OCI-LY3 (cell line): Measurements from ENCODE around the gene BRSK2.

ENCODE experiments used
- H2AFZ ChIP-seq: fragments of 200-600, 300-600 bp; shearing (Covaris generic); 2 replicates; pipeline ENCODE4 v1.6.0; 2014; ENCODE audit warnings: antibody characterized with exemption, low read depth, low read length
- H3K27ac ChIP-seq: fragments of 200-600, 300-600 bp; sonication (generic); 2 replicates; pipeline ENCODE4 v1.5.1; 2014; ENCODE audit warnings: mild to moderate bottlenecking, low read length, moderate library complexity, mixed read lengths
- H3K27me3 ChIP-seq: fragments of 200-600, 300-600 bp; sonication (generic); 2 replicates; pipeline ENCODE4 v1.6.1; 2014; ENCODE audit warnings: low read depth, low read length, mixed read lengths
- H3K36me3 ChIP-seq: fragments of 200-600, 300-600 bp; sonication (generic); replicated peaks from 2 replicates; pipeline ENCODE3; 2014; ENCODE audit warnings: low read depth, low read length, mixed read lengths
- H3K4me1 ChIP-seq: fragments of 300-600, 200-600 bp; sonication (generic); 2 replicates; pipeline ENCODE4 v1.6.1; 2014; ENCODE audit warnings: low read length, mixed read lengths
- H3K4me2 ChIP-seq: fragments of 200-600, 300-600 bp; sonication (generic); 2 replicates; pipeline ENCODE4 v1.6.1; 2014; ENCODE audit warnings: low read length, mixed read lengths
- H3K4me3 ChIP-seq: fragments of 300-600, 200-600 bp; sonication (generic); 2 replicates; pipeline ENCODE4 v1.5.1; 2014; ENCODE audit warnings: antibody characterized with exemption, mild to moderate bottlenecking, low read length, moderate library complexity
- H3K79me2 ChIP-seq: fragments of 300-600, 200-600 bp; shearing (Covaris generic); 2 replicates; pipeline ENCODE4 v1.6.1; 2014; ENCODE audit warnings: mild to moderate bottlenecking, low read length, mixed read lengths
- H3K9ac ChIP-seq: fragments of 300-600, 200-600 bp; shearing (Covaris generic); 2 replicates; pipeline ENCODE4 v1.6.0; 2014; ENCODE audit warnings: mild to moderate bottlenecking, low read length, moderate library complexity
- H3K9me3 ChIP-seq: fragments of 200-600, 300-600 bp; shearing (Covaris generic); 2 replicates; pipeline ENCODE4 v1.6.1; 2014; ENCODE audit warnings: low read length, mixed read lengths; ENCODE audit not compliant: insufficient read depth
- H4K20me1 ChIP-seq: fragments of 200-600, 300-600 bp; sonication (generic); 2 replicates; pipeline ENCODE4 v1.6.1; 2016; ENCODE audit warnings: low read length, mixed read lengths; ENCODE audit not compliant: insufficient read depth
- CTCF ChIP-seq: fragments of 200-600, 300-600 bp; sonication (generic); IDR thresholded peaks from 2 replicates; pipeline ENCODE4 v1.5.1; 2014; ENCODE audit warnings: antibody characterized with exemption, low read length, low read depth
- EZH2phosphoT487 ChIP-seq: fragments of 200-600 bp; shearing (Covaris generic); IDR thresholded peaks from 2 replicates; pipeline ENCODE4 v1.6.1; 2018; ENCODE audit warnings: antibody characterized with exemption, mixed run types, low read depth

BRSK2 gene

GRCh38 chr11:1460986-1461825 is 71.5 kb downstream of the BRSK2 start:
- H3K9ac ChIP-seq = no peak overlapping the region
- H3K4me3 ChIP-seq = no peak overlapping the region
- no peak overlapping the region for H3K4me2 ChIP-seq
- H3K27ac ChIP-seq = no peak overlapping the region
- no peaks in the 10 kb centered on the region for H3K9me3 ChIP-seq
- H3K79me2 ChIP-seq = no peaks in the 10 kb centered on the region
- no peak overlapping the region for H2AFZ ChIP-seq
- no peaks in the 10 kb centered on the region for H4K20me1 ChIP-seq
- H3K27me3 ChIP-seq = no peaks in the 10 kb centered on the region
- TF ChIP-seq EZH2phosphoT487 (no peak), CTCF (no peak)
- no peaks in the 10 kb centered on the region for H3K36me3 ChIP-seq
- H3K4me1 ChIP-seq = no peaks in the 10 kb centered on the region

- no peaks in the 10 kb centered on the region for H3K79me2 ChIP-seq
- no peaks in the 10 kb centered on the region for H4K20me1 ChIP-seq
- H3K9ac ChIP-seq = no peak overlapping the region
- no peaks in the 10 kb centered on the region for H3K4me1 ChIP-seq
- no peak overlapping the region for H3K4me3 ChIP-seq
- H3K27me3 ChIP-seq = no peaks in the 10 kb centered on the region
- no peak for TF ChIP-seq CTCF
- no peak for TF ChIP-seq EZH2phosphoT487
- H3K4me2 ChIP-seq = no peak overlapping the region
- no peaks in the 10 kb centered on the region for H3K9me3 ChIP-seq
- H3K27ac ChIP-seq = no peak overlapping the region
- no peaks in the 10 kb centered on the region for H3K36me3 ChIP-seq
- H2AFZ ChIP-seq = no peak overlapping the region
These were observed 72.3 kb downstream of the BRSK2 start for GRCh38 chr11:1461826-1462697.

DNA sequence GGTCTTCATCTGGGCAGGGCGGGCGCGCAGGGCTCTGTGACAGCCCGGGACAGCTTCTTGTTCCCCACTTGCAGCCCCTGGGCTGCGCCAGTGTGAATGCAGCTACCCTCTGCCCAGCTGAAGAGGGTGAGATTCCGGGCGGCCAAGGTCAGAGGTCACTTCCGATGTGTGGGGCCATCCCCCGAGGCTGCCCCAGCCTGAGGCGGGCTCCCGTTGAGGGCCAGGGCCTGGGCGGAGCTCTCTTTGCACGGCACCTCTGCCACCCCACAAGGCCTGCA is 72.9 kb downstream of the BRSK2 start:
- Histone ChIP-seq H3K9me3 (no peaks in the 10 kb centered on the region), H3K9ac (no peak overlapping the region), H3K4me3 (no peak overlapping the region), H3K27ac (no peak overlapping the region), H3K36me3 (no peaks in the 10 kb centered on the region), H4K20me1 (no peaks in the 10 kb centered on the region), H3K27me3 (no peaks in the 10 kb centered on the region), H3K79me2 (no peaks in the 10 kb centered on the region), H3K4me1 (no peaks in the 10 kb centered on the region), H3K4me2 (no peak overlapping the region), H2AFZ (no peak overlapping the region)
- no peak for TF ChIP-seq CTCF

GRCh38 chr11:1463056-1463455 is 73.3 kb downstream of the BRSK2 start:
- TF ChIP-seq CTCF (no peak), EZH2phosphoT487 (no peak)
- H3K27me3 ChIP-seq = no peaks in the 10 kb centered on the region
- H4K20me1 ChIP-seq = no peaks in the 10 kb centered on the region
- H3K36me3 ChIP-seq = no peaks in the 10 kb centered on the region
- no peak overlapping the region for H3K27ac ChIP-seq
- H3K4me1 ChIP-seq = no peaks in the 10 kb centered on the region
- no peaks in the 10 kb centered on the region for H3K79me2 ChIP-seq
- no peaks in the 10 kb centered on the region for H3K9me3 ChIP-seq
- no peak overlapping the region for H3K4me2 ChIP-seq
- no peak overlapping the region for H3K4me3 ChIP-seq
- H2AFZ ChIP-seq = no peak overlapping the region
- H3K9ac ChIP-seq = no peak overlapping the region
